LNCaP clone FGC (cell line): Measurements from ENCODE around the gene PHB1.

Source experiments
- DNase-seq: peaks from one replicate; pipeline ENCODE4 v3.0.0-alpha.2; 2011; ENCODE audit warnings: low read depth
- H3K4me3 ChIP-seq: 2 replicates; pipeline ENCODE4 v1.5.1; 2011; ENCODE audit warnings: mild to moderate bottlenecking, low read depth, low read length, control low read depth
- CTCF ChIP-seq: IDR thresholded peaks from 2 replicates; pipeline ENCODE4 v1.5.1; 2012; ENCODE audit warnings: mild to moderate bottlenecking; ENCODE audit not compliant: control insufficient read depth, insufficient read depth; ENCODE audit errors: extremely low read depth

The PHB1 gene

GRCh38 chr17:49403514-49404289, 11.0 kb downstream of the PHB1 start:
- DNase-seq, result no peak
- no peak for TF ChIP-seq CTCF
- H3K4me3 ChIP-seq, result no peak overlapping the region

- TF ChIP-seq CTCF, result no peak
- DNase-seq, result no peak
- H3K4me3 ChIP-seq, result no peak overlapping the region
Measured at GRCh38 chr17:49402706-49403105, 12.0 kb downstream of the PHB1 start.

- no peak for DNase-seq
- no peak for TF ChIP-seq CTCF
- H3K4me3 ChIP-seq, result no peak overlapping the region
Measured at GRCh38 chr17:49401971-49402611, 12.6 kb downstream of the PHB1 start.

GRCh38 chr17:49399995-49400394, 14.7 kb downstream of the PHB1 start:
- DNase-seq, result no peak
- H3K4me3 ChIP-seq, result no peak overlapping the region
- no peak for TF ChIP-seq CTCF

GRCh38 chr17:49397586-49397985, 17.1 kb downstream of the PHB1 start:
- no peak for DNase-seq
- no peak overlapping the region for H3K4me3 ChIP-seq
- TF ChIP-seq CTCF, result no peak

- no peak overlapping the region for H3K4me3 ChIP-seq
- no peak for TF ChIP-seq CTCF
- DNase-seq, result no peak
Measured at GRCh38 chr17:49393491-49394255, 21.0 kb downstream of the PHB1 start.
